Activated CD4-positive, alpha-beta T cell treated with anti-CD3 and anti-CD28 coated beads, Interleukin-2, amount 50 U/mL, for 4 hours (primary cell): Measurements from ENCODE around the gene MYO5B.
"Not testable (repeated sequence)": the region's sequence is repeated elsewhere in the genome, so short reads cannot be mapped to it uniquely, and the experiment has no call there.

Experiments
- DNase-seq, 2 experiments: peaks; one replicate each; pipeline ENCODE4 v3.0.0-alpha.2; 2020

The MYO5B gene

DNA sequence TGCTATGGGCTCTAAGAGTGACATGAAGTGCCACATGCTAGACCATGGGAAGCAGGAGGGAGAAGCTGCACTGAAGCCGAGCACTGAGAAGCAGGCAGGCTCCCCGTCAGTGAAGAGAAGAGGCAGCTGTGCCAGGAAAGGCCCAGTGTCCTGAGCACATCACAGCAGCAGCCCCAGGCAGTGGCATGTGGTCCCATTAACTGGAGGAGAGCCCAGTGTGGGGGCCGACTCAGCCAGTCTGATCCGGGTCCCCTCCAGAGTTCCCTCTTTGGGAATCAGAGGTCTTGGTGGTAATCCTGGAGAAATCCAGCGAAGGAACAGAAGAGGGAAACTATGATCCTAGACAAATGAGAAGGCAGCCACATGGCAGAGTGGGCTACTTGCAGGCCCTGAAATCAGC lies 284.9 kb downstream of the MYO5B start:
- DNase-seq = no peak

GRCh38 chr18:49907346-49907929 lies 287.5 kb downstream of the MYO5B start:
- no peak for DNase-seq

DNA sequence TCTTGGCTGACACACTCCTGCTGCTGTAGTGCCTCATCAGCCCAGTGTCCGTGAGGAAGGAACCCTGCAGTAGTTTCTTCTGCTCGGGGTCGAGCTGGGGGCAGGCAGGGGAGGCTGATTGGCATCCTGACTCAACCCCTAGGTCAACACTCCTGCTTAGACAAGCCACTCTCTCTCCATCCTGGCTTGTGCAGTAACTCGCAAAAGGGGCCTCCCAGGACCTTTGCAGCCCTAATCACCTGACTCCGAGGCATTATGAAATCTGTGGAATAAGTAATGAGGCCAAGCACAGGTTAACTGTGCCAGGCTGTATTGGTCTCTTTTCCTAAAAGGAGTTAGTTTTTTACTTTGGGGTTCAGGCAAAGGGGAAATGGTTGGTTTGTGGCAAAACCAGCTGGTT lies 289.2 kb downstream of the MYO5B start:
- DNase-seq = no peak

- DNase-seq = no peak
These were observed 289.9 kb downstream of the MYO5B start for GRCh38 chr18:49904871-49905555.

GRCh38 chr18:49901862-49902340 lies 293.0 kb downstream of the MYO5B start:
- DNase-seq = no peak

- no peak for DNase-seq
These were observed 295.2 kb downstream of the MYO5B start for GRCh38 chr18:49899657-49900330.

- peak; percentile 40 to 41 for DNase-seq
These were observed 296.5 kb downstream of the MYO5B start for GRCh38 chr18:49898421-49898820.

DNA sequence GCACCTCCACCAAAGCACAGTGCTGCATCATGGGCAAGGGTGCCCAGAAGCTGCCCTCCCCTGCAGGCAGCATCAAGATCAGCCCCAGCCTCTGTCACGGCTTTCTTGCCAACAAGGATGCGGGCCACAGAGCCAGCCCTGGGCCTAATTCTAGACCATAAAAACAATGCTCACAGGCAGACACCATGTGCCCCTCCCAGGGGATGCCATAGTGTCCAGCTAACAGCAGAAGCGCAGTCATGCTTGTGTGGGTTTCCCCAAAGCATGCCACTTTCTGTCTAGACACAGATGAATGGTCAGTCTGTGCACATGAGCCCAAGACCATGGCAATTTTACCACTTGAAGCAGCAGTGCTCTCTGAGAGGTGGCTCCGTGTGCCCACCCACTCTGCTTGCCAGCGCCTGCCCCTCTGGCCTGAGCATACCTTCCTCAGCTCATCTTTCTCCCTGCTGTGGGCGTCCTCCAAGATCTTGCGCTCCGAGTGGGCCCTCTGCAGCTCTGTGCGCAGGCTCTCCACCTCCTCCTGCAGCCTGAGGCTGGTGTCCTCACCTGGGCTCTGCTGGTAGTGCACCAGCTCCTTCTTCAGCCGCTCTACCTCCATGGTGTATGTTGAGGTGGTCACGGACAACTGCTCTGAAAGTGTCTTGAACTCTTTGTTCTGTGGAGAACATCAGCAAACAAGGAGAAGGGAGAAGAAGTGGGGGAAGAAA lies 300.3 kb downstream of the MYO5B start:
- no peak for DNase-seq

DNA sequence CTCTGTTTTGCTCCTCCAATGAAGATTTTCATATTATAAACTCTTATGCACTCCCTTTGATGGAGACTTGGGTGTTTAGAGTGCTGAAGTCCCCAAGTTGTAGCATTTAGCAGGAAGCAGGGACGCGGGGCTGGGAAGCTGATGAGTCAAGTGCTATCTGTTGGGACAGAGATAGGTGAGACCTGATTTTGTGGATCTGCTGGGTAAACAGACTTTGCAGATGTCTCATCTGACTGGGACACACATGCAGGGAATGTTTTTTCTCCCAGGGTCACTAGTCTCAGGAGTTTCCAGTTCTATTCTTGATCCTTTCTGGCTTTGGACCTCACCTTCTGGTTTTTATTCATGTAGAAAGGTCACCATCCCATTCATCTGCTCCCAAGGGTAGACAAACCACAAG lies 301.9 kb downstream of the MYO5B start:
- DNase-seq = no peak

DNA sequence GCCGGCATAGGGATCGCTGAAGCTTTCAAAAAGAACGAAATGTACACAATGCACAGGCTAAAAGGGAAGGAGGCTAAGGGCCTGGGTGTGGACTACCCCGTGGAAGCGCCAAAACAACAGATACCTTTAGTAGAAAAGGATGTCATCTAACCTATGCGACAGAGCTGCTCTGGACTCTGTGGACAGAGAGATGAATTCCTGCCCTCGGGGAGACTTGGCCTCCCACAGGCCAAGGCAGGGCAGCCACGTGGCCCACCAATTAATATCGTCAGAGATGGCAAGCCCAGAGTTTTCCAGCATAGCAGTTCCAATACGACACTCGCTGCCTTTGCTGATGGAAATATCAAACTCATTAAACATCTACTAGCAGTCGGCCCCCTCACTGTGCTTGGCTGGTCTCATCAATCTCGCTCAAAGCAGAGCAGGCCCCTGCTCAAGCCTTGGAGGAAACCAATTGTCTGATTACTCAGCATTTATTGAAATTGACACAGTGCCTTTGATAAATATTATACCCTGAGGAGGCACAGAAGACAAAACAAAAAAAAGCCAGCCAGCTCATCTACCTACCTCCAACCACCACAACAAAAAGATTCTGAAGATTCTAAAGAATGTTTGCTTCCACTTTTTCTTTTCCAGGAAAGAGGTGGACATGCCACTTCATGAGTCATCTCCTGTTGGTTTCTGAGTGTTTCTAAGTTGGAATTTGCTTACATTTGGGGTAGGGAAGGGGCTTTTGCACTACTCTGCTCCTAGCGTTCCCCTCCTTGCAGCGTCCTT lies 302.6 kb downstream of the MYO5B start:
- DNase-seq = no peak

GRCh38 chr18:49890041-49890440 lies 304.9 kb downstream of the MYO5B start:
- no peak for DNase-seq

- not testable (repeated sequence) for DNase-seq
These were observed 305.4 kb downstream of the MYO5B start for GRCh38 chr18:49889552-49889951.

- DNase-seq = no peak
These were observed 307.8 kb downstream of the MYO5B start for GRCh38 chr18:49886891-49887764.

GRCh38 chr18:49884959-49885358 lies 310.0 kb downstream of the MYO5B start:
- no peak for DNase-seq

DNA sequence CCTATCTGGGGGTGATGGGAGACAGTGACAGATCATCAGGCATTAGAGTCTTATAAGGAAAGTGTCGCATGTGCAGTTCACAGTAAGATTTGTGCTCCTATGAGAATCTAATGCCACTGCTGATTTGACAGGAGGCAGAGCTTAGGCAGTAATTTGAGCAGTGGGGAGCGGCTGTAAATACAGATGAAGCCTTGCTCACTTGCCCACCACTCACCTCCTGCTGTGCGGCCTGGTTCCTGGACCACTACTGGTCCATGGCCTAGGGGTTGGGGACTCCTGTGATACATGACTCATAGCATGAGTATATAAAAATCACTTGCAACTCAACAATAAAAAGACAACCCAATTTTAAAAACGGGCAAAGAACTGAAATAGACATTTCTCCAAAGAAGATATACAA lies 310.5 kb downstream of the MYO5B start:
- no peak for DNase-seq

- DNase-seq = no peak
These were observed 314.3 kb downstream of the MYO5B start for GRCh38 chr18:49880661-49881060.

GRCh38 chr18:49879271-49879580 lies 315.7 kb downstream of the MYO5B start:
- DNase-seq = no peak

- DNase-seq = no peak
These were observed 316.2 kb downstream of the MYO5B start for GRCh38 chr18:49878567-49879270.

- no peak for DNase-seq
These were observed 316.9 kb downstream of the MYO5B start for GRCh38 chr18:49878015-49878414.

DNA sequence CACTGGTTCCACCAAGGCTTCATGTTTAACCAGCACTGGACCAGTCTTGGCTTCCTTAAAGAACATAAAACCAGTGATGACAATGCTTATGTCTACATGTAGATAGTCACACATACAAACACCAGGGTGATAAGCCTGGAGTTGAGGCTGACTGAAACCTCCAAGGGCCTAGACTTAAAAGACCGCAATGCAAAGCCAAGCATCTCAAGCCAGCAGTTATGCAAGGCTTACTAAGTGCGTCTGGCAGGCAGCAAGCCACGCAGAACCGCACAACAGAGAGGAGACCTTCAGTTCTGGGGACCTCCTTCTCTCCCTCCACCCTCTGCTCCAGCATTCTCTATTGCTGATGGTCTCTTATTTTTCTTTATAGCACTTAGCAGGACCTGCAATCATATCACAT lies 318.4 kb downstream of the MYO5B start:
- no peak for DNase-seq

DNA sequence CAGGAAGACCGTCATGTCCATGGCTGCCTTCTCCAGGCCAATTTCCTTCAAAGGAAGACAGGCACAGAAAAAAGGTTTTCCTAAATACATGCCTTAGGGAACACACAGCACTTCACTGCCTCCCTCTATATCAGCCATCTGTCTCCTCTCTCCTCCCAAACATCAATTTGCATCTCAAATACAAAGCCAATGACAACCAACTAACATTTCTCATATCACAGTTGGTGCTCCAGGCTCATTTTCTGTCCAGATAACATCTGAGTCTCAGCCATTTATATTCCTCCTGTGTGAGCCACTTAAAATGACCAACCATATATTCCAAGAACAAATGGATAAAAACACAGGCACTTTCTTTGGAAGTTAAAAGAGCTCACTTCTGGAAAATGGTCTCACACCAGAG lies 319.2 kb downstream of the MYO5B start:
- DNase-seq = no peak
